Measurements from ENCODE around the gene ANXA9. TPM values are rescaled to one million over a fixed set of nuclear protein-coding genes. Genes with fewer than 3 reads are reported as not detected.

Gene ANXA9
- total and polyA plus RNA-seq, 7 donors, result 0.07 to 0.10 (median 0.07) TPM; not detected in 4

DNA sequence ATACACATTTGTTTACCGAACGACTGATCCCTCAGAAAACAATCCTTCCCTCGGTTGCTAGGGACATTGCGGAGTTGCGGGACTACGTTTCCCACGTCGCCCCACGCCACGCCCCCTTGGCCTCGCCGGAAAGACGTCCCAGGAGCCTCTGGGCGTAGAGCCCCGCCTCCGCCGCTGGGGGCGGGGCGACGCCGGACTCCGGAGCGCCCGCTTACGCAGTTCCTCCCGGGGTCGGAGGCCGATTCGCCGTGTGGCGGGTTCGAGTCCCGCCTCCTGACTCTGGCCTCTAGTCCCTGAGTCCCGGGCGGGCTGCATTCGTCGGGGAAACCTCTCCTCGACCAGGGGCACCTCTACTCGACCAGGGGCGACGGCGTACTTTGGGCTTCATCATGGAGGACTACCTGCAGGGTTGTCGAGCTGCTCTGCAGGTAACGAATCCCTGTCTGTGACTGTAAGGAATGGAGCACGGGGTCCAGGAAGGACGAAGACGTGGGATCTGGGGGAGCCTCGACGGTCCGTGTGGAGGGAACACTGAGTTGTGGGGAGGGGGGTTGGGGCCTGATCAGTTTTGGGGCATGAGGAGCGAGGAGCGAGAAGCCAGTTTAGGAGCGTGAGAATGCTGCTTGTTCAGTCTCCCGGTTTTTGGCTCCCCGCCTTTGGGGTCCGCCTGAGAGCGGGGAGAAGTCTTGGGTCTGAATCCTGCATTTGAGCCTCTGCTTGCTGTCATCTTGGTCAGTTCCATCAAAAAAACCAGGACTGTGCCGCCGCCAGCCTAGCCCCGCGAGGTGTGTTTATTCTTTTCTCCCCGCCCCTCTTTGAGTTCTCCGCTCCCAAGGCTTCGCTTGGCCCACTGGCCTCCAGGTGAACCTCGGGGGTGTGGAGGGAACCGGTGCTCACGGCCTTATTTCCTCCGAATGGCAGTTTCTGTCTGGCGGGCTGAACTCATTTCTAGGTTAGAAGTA is 26.4 kb downstream of the ANXA9 start, which contains the start of gene PRUNE1:
Gene PRUNE1, plus strand, starts transcription at position 206 of the 962 bp plus-strand sequence. Its CDS starts 184 bp downstream, at position 390.
- ATAC-seq (peak; percentile 92 to 96 (median 93)), DNase-seq (peak; percentile 97 to 99)
- Histone ChIP-seq H3K36me3 (ENCODE audit: insufficient read depth in 1 of 2, low read depth in 1 of 2) (peaks cover 0 to 10% of the 10 kb centered on the region in 2 donors), H3K9me3 (no peaks in the 10 kb centered on the region), H3K4me3 (peak within 1 kb of the TSS; percentile 75), H3K4me1 (peaks cover 49% of the 10 kb centered on the region), H3K27me3 (ENCODE audit: insufficient read depth in 3 of 3, low read length in 2 of 3) (no peaks in the 10 kb centered on the region), H3K27ac (peak within 1 kb of the TSS; percentile 89)
- TF ChIP-seq, protein P1, sequence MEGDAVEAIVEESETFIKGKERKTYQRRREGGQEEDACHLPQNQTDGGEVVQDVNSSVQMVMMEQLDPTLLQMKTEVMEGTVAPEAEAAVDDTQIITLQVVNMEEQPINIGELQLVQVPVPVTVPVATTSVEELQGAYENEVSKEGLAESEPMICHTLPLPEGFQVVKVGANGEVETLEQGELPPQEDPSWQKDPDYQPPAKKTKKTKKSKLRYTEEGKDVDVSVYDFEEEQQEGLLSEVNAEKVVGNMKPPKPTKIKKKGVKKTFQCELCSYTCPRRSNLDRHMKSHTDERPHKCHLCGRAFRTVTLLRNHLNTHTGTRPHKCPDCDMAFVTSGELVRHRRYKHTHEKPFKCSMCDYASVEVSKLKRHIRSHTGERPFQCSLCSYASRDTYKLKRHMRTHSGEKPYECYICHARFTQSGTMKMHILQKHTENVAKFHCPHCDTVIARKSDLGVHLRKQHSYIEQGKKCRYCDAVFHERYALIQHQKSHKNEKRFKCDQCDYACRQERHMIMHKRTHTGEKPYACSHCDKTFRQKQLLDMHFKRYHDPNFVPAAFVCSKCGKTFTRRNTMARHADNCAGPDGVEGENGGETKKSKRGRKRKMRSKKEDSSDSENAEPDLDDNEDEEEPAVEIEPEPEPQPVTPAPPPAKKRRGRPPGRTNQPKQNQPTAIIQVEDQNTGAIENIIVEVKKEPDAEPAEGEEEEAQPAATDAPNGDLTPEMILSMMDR (IDR thresholded peaks at IDR 0.05), result no peak
- WGBS, 3 donors, result 1% methylated on average over 64 to 69 of the region's 69 CpGs
- intact Hi-C loops (cut with DNase I), result no loop called here

DNA sequence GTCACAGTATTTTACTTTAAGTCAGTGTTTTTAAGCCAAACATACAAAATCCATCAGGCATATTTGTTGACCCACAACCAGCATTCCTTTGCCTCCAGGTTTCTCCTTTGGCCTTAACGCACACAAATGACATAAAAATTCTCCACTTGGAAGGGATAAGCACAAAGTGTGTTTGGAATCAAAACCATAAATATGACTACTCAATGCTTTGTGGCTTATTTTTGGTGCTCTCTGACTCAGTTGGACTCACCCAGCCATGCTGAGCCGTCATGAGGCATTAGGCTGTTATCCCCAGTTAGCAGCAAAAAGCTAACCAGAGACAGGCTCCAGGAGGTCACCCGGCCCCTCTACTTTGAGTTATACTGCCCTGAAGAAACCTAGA is 27.1 kb downstream of the ANXA9 start:
- Histone ChIP-seq H3K9me3 (no peaks in the 10 kb centered on the region), H3K4me3 (peak overlapping the region; percentile 75), H3K4me1 (peaks cover 43% of the 10 kb centered on the region), H3K27ac (peak overlapping the region; percentile 89), H3K36me3 (ENCODE audit: insufficient read depth in 1 of 2, low read depth in 1 of 2) (peaks cover 0 to 16% of the 10 kb centered on the region in 2 donors), H3K27me3 (ENCODE audit: insufficient read depth in 3 of 3, low read length in 2 of 3) (no peaks in the 10 kb centered on the region)
- ATAC-seq (no peak), DNase-seq (no peak)
- 38 to 61% (median 44%) methylated on average over 3 of the region's 3 CpGs for WGBS, 3 donors
- TF ChIP-seq, protein P1 (IDR thresholded peaks at IDR 0.05), result no peak
- intact Hi-C loops (cut with DNase I), result no loop called here

DNA sequence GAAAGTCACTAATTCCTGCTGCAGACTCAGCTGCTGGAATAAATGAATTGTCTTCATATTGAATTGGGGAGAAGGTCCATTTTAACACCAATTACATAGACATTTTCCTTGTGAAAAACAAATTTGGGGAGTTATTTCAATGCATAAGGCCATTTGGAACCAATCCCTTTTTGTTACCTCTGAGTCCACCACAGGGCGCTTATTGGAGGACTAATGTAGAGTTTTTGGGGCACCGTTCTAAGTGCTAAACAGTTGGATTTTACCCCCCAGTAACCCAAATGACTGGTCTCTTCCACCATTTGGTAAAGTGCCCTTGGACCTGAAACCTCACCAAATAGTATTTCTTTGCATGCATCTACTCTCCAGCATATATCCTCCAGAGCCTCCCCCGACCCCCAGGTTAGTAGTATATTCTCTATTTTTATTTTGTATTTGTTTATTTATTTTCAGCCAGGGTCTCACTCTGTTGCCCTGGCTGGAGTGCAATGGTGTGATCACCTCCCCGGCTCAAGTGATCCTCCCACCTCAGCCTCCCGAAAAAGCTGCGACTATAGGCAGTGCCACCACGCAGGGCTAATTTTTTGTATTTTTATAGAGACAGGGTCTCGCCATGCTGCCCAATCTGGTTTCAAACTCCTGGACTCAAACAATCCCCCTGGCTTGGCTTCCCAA is 27.7 kb downstream of the ANXA9 start:
- ATAC-seq (no peak), DNase-seq (no peak)
- Histone ChIP-seq H3K4me3 (peak overlapping the region; percentile 75), H3K9me3 (no peaks in the 10 kb centered on the region), H3K4me1 (peaks cover 37% of the 10 kb centered on the region), H3K27ac (peak overlapping the region; percentile 89), H3K27me3 (ENCODE audit: insufficient read depth in 3 of 3, low read length in 2 of 3) (no peaks in the 10 kb centered on the region), H3K36me3 (ENCODE audit: insufficient read depth in 1 of 2, low read depth in 1 of 2) (peaks cover 0 to 16% of the 10 kb centered on the region in 2 donors)
- intact Hi-C loops (cut with DNase I), result no loop called here
- WGBS, 3 donors, result 97% methylated on average over 8 of the region's 8 CpGs
- TF ChIP-seq, protein P1 (IDR thresholded peaks at IDR 0.05), result no peak

GRCh38 chr1:151010346-151010726 is 28.2 kb downstream of the ANXA9 start:
- intact Hi-C loops (cut with DNase I), result no loop called here
- Histone ChIP-seq H3K27ac (no peak overlapping the region), H3K27me3 (ENCODE audit: insufficient read depth in 3 of 3, low read length in 2 of 3) (no peaks in the 10 kb centered on the region), H3K4me1 (peaks cover 31% of the 10 kb centered on the region), H3K9me3 (no peaks in the 10 kb centered on the region), H3K4me3 (peak overlapping the region; percentile 22), H3K36me3 (ENCODE audit: insufficient read depth in 1 of 2, low read depth in 1 of 2) (peaks cover 0 to 16% of the 10 kb centered on the region in 2 donors)
- WGBS, 3 donors, result 90 to 92% (median 90%) methylated on average over 3 of the region's 3 CpGs
- DNase-seq (no peak), ATAC-seq (no peak)
- TF ChIP-seq, protein P1 (IDR thresholded peaks at IDR 0.05), result no peak

All from psoas muscle (tissue), 8 donors.